WTC11 (cell line): ENCODE measurements around the gene SLC29A1.

ENCODE experiments used
- MXD4 ChIP-seq: fragments of 250-450 bp; sonication (Bioruptor Pico); IDR thresholded peaks from 2 replicates; pipeline ENCODE4 v1.8.0; 2021; ENCODE audit warnings: mild to moderate bottlenecking, moderate library complexity, borderline replicate concordance
- ZNF232 ChIP-seq: sonication (generic); formaldehyde crosslinking; IDR thresholded peaks from 2 replicates; pipeline ENCODE4 v1.8.0; 2022; ENCODE audit warnings: mild to moderate bottlenecking, missing genetic modification reagents
- ZNF317 ChIP-seq: sonication (generic); formaldehyde crosslinking; IDR thresholded peaks from 2 replicates; pipeline ENCODE4 v1.8.1; 2023; ENCODE audit warnings: low read depth, mild to moderate bottlenecking, moderate library complexity, missing genetic modification reagents, borderline replicate concordance
- TF ChIP-seq, protein P1 (sequence below): fragments of 200-600 bp; IDR thresholded peaks from 2 replicates; pipeline ENCODE4 v1.8.0; 2022; ENCODE audit warnings: antibody characterized with exemption
- TF ChIP-seq, protein P2 (sequence below): sonication (generic); formaldehyde crosslinking; IDR thresholded peaks from 2 replicates; pipeline ENCODE4 v1.8.1; 2023; ENCODE audit warnings: mild to moderate bottlenecking, missing genetic modification reagents, moderate library complexity

GRCh38 chr6:44248579-44248978 lies 25.2 kb downstream of the SLC29A1 start:
- TF ChIP-seq MXD4 (CRISPR knock-in tag), result no peak
- TF ChIP-seq, protein P1, sequence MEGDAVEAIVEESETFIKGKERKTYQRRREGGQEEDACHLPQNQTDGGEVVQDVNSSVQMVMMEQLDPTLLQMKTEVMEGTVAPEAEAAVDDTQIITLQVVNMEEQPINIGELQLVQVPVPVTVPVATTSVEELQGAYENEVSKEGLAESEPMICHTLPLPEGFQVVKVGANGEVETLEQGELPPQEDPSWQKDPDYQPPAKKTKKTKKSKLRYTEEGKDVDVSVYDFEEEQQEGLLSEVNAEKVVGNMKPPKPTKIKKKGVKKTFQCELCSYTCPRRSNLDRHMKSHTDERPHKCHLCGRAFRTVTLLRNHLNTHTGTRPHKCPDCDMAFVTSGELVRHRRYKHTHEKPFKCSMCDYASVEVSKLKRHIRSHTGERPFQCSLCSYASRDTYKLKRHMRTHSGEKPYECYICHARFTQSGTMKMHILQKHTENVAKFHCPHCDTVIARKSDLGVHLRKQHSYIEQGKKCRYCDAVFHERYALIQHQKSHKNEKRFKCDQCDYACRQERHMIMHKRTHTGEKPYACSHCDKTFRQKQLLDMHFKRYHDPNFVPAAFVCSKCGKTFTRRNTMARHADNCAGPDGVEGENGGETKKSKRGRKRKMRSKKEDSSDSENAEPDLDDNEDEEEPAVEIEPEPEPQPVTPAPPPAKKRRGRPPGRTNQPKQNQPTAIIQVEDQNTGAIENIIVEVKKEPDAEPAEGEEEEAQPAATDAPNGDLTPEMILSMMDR, result no peak
- no peak for TF ChIP-seq ZNF317 (CRISPR knock-in tag)
- TF ChIP-seq ZNF232 (CRISPR knock-in tag), result no peak
- TF ChIP-seq, protein P2, sequence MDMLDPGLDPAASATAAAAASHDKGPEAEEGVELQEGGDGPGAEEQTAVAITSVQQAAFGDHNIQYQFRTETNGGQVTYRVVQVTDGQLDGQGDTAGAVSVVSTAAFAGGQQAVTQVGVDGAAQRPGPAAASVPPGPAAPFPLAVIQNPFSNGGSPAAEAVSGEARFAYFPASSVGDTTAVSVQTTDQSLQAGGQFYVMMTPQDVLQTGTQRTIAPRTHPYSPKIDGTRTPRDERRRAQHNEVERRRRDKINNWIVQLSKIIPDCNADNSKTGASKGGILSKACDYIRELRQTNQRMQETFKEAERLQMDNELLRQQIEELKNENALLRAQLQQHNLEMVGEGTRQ (CRISPR knock-in tag), result no peak
